Effector memory CD8-positive, alpha-beta T cell (primary cell): ENCODE results near the gene MYCT1.
"Not testable (repeated sequence)": the region's sequence is repeated elsewhere in the genome, so short reads cannot be mapped to it uniquely, and the experiment has no call there.

Experiments used
- ATAC-seq: fragments of 150-1000 bp; cut with Tn5 transposase; replicated peaks from 2 replicates; pipeline ENCODE4 v1.10.0; 2021; ENCODE audit warnings: mild to moderate bottlenecking, moderate library complexity
- DNase-seq, 3 experiments: peaks; one replicate each; pipeline ENCODE4 v3.0.0; 2021
- H3K27ac Mint-ChIP-seq, 2 donors: one replicate each; pipeline ENCODE4 v1.8.0; 2022; ENCODE audit warnings: mild to moderate bottlenecking in 2 of 2, mixed read lengths in 2 of 2, moderate library complexity in 2 of 2
- H3K27me3 Mint-ChIP-seq, 2 donors: one replicate each; pipeline ENCODE4 v1.8.0; 2022; ENCODE audit warnings: mixed read lengths in 2 of 2
- H3K36me3 Mint-ChIP-seq: one replicate; pipeline ENCODE4 v1.8.0; 2022; ENCODE audit warnings: mild to moderate bottlenecking, moderate library complexity, mixed read lengths; ENCODE audit not compliant: insufficient read depth
- H3K4me1 Mint-ChIP-seq, 2 donors: one replicate each; pipeline ENCODE4 v1.8.0; 2022; ENCODE audit warnings: low read depth in 2 of 2, mixed read lengths in 2 of 2
- H3K4me3 Mint-ChIP-seq, 2 donors: one replicate each; pipeline ENCODE4 v1.8.0; 2022; ENCODE audit warnings: mild to moderate bottlenecking in 2 of 2, mixed read lengths in 2 of 2, moderate library complexity in 2 of 2
- H3K9me3 Mint-ChIP-seq, 2 donors: one replicate each; pipeline ENCODE4 v1.8.0; 2022; ENCODE audit warnings: mixed read lengths in 2 of 2

Gene MYCT1

GRCh38 chr6:152698692-152699091 is 995 bp downstream of the MYCT1 start:
- DNase-seq, result no peak
- ATAC-seq, result no peak
- no peaks in the 10 kb centered on the region for H3K9me3 Mint-ChIP-seq
- no peak overlapping the region for H3K27ac Mint-ChIP-seq
- H3K4me1 Mint-ChIP-seq, result no peaks in the 10 kb centered on the region
- H3K27me3 Mint-ChIP-seq, result peaks cover 45 to 51% of the 10 kb centered on the region in 2 donors
- H3K36me3 Mint-ChIP-seq, result no peaks in the 10 kb centered on the region
- H3K4me3 Mint-ChIP-seq, result no peak overlapping the region

DNA sequence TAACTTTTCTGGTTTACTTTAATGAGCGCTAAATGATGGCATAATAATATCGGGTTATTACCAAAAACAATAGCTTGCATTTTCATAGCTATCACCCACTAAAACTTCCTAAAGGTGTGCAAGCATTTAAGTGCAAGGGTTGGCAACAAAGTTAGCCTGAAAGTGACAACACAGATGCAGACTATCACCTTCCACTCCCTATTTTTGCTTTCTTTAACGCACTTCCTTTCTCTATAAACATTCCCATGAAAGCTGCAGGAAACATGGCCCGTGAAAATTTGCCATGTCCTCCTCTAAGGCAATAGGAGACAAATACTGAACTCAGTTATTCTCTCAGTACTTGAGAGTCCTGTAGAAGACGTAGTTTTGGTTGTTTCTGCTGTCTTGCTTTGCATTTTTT is 2.7 kb downstream of the MYCT1 start:
- no peak overlapping the region for H3K4me3 Mint-ChIP-seq
- H3K9me3 Mint-ChIP-seq, result no peaks in the 10 kb centered on the region
- H3K27me3 Mint-ChIP-seq, result peaks cover 36 to 39% of the 10 kb centered on the region in 2 donors
- no peak for DNase-seq
- H3K4me1 Mint-ChIP-seq, result no peaks in the 10 kb centered on the region
- H3K27ac Mint-ChIP-seq, result no peak overlapping the region
- no peaks in the 10 kb centered on the region for H3K36me3 Mint-ChIP-seq
- ATAC-seq, result no peak

DNA sequence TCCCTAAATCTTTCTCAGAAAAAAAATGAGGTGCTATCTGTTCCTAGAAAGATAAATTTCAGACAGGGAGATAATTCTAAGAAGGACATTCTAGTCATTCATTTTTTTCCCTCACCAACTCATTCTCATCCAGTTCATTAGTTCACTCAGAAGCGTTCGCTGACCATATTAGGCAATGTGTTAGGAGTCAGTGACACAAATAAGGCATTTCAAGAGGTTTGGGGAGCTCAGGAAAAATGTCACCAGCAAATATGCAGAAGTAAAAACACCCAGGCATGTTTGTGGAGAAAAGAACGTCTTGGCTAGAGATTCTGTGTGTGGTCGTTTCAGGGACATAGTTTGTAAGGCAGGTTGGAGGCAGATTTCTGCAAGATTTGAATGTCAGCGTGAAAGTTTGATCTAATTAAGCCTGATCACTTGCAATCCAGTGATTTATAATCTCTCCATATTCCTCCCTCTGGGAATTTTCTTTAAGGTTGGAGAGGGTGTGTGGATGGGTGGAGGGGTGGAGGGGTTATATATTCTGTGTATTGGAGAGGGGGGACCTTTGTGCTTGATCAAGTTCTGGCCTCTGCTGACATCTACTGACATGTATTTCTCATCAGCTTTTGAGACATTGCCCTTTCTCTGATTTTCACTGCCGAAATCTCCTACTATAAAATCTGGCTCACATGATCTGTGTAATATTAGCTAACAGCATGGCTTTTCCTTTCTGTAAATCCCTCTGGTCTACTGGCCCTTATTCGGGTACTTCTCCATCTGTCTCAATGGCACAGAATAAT is 3.6 kb downstream of the MYCT1 start:
- DNase-seq (no peak), ATAC-seq (no peak)
- H3K4me3 Mint-ChIP-seq, result no peak overlapping the region
- H3K27me3 Mint-ChIP-seq, result peaks cover 32 to 42% of the 10 kb centered on the region in 2 donors
- no peaks in the 10 kb centered on the region for H3K36me3 Mint-ChIP-seq
- no peaks in the 10 kb centered on the region for H3K9me3 Mint-ChIP-seq
- H3K4me1 Mint-ChIP-seq, result no peaks in the 10 kb centered on the region
- no peak overlapping the region for H3K27ac Mint-ChIP-seq

- Mint-ChIP-seq H3K36me3 (no peaks in the 10 kb centered on the region), H3K9me3 (no peaks in the 10 kb centered on the region), H3K27ac (no peak overlapping the region), H3K27me3 (peaks cover 32 to 42% of the 10 kb centered on the region in 2 donors), H3K4me1 (no peaks in the 10 kb centered on the region), H3K4me3 (no peak overlapping the region)
- no peak for ATAC-seq
- DNase-seq, result no peak
These were observed 4.2 kb downstream of the MYCT1 start for GRCh38 chr6:152701863-152702401.

- H3K27ac Mint-ChIP-seq, H3K36me3 Mint-ChIP-seq, DNase-seq, H3K9me3 Mint-ChIP-seq, H3K4me1 Mint-ChIP-seq, H3K4me3 Mint-ChIP-seq, ATAC-seq: not testable (repeated sequence)
- H3K27me3 Mint-ChIP-seq, result peaks cover 25 to 30% of the 10 kb centered on the region in 2 donors
These were observed 6.1 kb downstream of the MYCT1 start for GRCh38 chr6:152703750-152704149.

DNA sequence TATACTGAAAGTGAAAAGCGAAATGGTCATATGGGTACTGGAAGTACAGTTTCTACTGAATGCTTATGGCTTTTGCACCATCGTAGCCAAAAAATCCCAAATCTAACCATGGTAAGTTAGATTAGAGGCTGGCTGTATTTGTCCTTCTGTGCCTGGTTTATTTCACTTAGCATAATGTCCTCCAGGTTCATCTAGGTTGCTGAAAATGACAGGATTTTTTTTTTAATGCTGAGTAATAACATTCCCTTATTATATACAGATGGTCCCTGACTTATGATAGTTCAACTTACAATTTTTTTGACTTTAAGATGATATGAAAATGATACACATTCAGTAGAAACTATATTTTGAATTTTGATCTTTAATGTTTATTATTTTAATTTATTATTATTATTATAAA is 7.6 kb downstream of the MYCT1 start:
- no peaks in the 10 kb centered on the region for H3K9me3 Mint-ChIP-seq
- peaks cover 21 to 26% of the 10 kb centered on the region in 2 donors for H3K27me3 Mint-ChIP-seq
- DNase-seq, result no peak
- H3K36me3 Mint-ChIP-seq, result no peaks in the 10 kb centered on the region
- H3K4me3 Mint-ChIP-seq, result no peak overlapping the region
- H3K27ac Mint-ChIP-seq, result no peak overlapping the region
- no peak for ATAC-seq
- no peaks in the 10 kb centered on the region for H3K4me1 Mint-ChIP-seq

DNA sequence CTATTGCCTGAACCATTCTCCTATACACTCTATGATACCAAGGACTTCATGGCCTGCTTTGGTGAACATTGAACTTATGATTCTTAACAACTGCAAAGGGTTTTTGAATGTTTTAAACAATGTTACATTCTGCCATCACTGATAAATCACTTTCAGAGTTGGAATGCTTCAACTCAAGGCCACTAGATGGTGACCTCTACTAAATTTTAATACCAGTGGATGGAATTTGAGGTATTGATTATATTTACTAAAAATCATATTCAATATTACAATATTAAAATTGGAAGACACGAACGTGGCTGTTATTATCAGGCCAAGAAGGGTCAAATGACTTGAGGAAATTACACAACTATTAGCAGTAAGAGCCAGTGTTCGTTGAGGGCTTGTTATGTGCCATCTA is 18.6 kb downstream of the MYCT1 start:
- H3K9me3 Mint-ChIP-seq, result peaks cover 0 to 8% of the 10 kb centered on the region in 2 donors
- DNase-seq (no peak), ATAC-seq (no peak)
- no peak overlapping the region for H3K27ac Mint-ChIP-seq
- H3K36me3 Mint-ChIP-seq, result no peaks in the 10 kb centered on the region
- H3K27me3 Mint-ChIP-seq, result peaks cover 20 to 32% of the 10 kb centered on the region in 2 donors
- H3K4me3 Mint-ChIP-seq, result no peak overlapping the region
- no peaks in the 10 kb centered on the region for H3K4me1 Mint-ChIP-seq

DNA sequence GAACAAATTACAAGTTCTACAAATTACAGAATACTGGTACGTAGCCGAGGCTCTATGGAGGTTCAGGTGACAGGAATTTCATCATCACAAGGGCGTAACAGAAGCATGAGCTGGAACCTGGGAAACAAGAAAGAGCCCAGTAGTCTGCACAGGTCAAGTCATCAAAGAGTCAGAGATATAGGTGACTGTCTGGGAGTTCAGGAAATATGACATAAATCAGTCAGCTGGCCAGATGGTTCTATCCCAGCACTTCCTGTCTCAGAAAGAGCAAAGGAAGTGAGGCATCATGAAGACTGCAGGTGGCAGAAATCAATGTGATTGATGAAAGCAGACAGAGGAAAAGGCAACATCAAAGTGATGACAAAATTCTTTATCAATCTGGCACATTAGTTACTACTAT is 23.3 kb downstream of the MYCT1 start:
- H3K4me1 Mint-ChIP-seq, result no peaks in the 10 kb centered on the region
- no peak overlapping the region for H3K27ac Mint-ChIP-seq
- no peak overlapping the region for H3K4me3 Mint-ChIP-seq
- H3K27me3 Mint-ChIP-seq, result peaks cover 34 to 40% of the 10 kb centered on the region in 2 donors
- ATAC-seq, result no peak
- H3K36me3 Mint-ChIP-seq, result no peaks in the 10 kb centered on the region
- no peak for DNase-seq
- peaks cover 0 to 2% of the 10 kb centered on the region in 2 donors for H3K9me3 Mint-ChIP-seq

- ATAC-seq, result no peak
- Mint-ChIP-seq H3K4me1 (no peaks in the 10 kb centered on the region), H3K27ac (no peak overlapping the region), H3K9me3 (peaks cover 0 to 2% of the 10 kb centered on the region in 2 donors), H3K27me3 (peaks cover 40 to 41% of the 10 kb centered on the region in 2 donors), H3K4me3 (no peak overlapping the region), H3K36me3 (no peaks in the 10 kb centered on the region)
- DNase-seq, result no peak
These were observed 24.3 kb downstream of the MYCT1 start for GRCh38 chr6:152721956-152722355.

- no peak overlapping the region for H3K27ac Mint-ChIP-seq
- H3K27me3 Mint-ChIP-seq, result peaks cover 43 to 56% of the 10 kb centered on the region in 2 donors
- H3K36me3 Mint-ChIP-seq, result no peaks in the 10 kb centered on the region
- DNase-seq, result no peak
- H3K4me1 Mint-ChIP-seq, result no peaks in the 10 kb centered on the region
- no peak for ATAC-seq
- peaks cover 0 to 2% of the 10 kb centered on the region in 2 donors for H3K9me3 Mint-ChIP-seq
- H3K4me3 Mint-ChIP-seq, result no peak overlapping the region
These were observed 25.7 kb downstream of the MYCT1 start for GRCh38 chr6:152723398-152723797.

DNA sequence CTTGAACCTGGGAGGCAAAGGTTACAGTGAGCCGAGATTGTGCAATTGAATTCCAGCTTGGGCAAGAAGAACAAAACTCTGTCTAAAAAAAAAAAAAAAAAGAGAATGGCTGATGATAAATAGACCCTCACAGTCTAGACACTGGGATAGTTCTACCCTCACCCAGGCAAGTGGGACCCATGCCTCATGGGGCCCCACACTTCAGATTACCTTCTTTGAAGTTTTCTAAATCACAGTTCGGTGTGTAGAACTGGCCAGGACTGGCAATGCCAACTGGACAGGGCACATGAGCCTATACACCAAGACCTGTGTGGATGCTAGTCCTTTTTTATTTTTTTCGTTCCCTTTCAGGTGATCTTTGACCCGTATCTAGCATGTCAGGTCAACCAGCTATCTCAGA is 28.6 kb downstream of the MYCT1 start:
- Mint-ChIP-seq H3K4me1 (no peaks in the 10 kb centered on the region), H3K36me3 (no peaks in the 10 kb centered on the region), H3K27ac (no peak overlapping the region), H3K4me3 (no peak overlapping the region), H3K9me3 (peaks cover 0 to 2% of the 10 kb centered on the region in 2 donors), H3K27me3 (peaks cover 43 to 49% of the 10 kb centered on the region in 2 donors)
- DNase-seq (no peak), ATAC-seq (no peak)

DNA sequence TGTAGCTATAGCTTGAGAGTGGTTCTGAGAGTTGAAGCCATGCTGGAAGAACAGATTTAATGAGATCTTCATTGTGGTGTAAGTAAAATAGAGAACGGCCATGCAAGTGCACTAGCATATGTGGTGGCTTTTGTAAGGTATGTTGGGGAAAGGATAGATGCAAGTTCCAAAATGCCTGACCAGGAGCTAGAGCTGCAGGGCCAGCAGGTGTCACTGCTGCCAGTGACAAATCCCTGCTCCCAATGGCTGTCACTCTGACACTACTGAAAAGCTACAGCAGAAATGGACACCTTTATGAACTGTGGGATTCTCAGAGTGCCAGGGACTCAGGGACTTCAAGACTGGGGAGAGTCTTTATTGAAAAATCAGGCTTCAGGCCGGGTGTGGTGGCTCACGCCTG is 29.8 kb downstream of the MYCT1 start:
- no peaks in the 10 kb centered on the region for H3K4me1 Mint-ChIP-seq
- H3K27me3 Mint-ChIP-seq, result peaks cover 34 to 40% of the 10 kb centered on the region in 2 donors
- no peaks in the 10 kb centered on the region for H3K9me3 Mint-ChIP-seq
- H3K4me3 Mint-ChIP-seq, result no peak overlapping the region
- H3K36me3 Mint-ChIP-seq, result no peaks in the 10 kb centered on the region
- DNase-seq (no peak), ATAC-seq (no peak)
- H3K27ac Mint-ChIP-seq, result no peak overlapping the region

DNA sequence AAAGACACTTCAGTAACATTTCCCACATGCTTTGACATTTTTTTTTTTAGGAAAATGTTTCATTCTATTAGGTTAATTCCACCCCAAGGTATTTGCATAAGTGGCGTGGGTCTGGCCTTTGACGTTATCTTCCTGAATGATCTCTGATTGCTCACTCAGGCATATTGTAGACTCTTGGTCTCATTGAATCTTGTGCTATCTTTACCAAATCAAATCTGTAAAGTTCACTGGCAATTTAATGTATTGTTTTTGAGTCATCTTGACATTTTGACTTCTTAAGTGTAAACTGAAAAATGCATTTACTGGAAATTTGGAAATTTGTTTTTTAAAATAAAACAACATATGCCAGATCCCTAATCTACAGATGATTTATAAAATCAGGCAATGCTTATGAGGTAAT is 36.9 kb downstream of the MYCT1 start:
- H3K4me1 Mint-ChIP-seq, result no peaks in the 10 kb centered on the region
- H3K36me3 Mint-ChIP-seq, result no peaks in the 10 kb centered on the region
- ATAC-seq, result no peak

DNA sequence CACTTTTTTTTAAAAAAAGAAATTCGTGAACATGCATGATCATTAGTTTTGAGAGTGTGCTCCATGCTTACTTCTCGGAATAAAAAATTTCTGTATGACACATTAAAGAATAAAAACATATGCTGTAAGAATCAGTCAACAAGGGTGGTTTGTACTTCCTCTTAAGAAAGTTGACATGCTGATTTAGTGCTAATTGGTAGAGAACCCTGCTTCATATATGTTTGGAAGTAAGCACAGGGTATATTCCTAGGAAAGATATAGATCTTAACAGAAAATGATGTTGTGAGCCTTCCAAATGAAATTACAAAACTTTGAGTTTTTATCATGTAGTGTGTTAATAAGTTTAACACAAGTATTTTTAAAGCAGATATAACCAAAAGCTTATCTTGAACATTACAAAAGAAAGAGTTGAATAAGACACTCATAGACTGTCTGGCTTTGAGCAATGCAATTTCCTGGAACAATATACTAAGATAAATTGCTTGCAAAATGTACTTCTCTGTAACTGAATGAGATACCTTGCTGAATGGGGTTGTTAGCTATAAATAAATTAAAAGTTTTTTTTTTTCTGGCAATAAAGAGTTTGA is 39.1 kb downstream of the MYCT1 start:
- ATAC-seq (no peak), DNase-seq (no peak)
- Mint-ChIP-seq H3K27ac (no peak overlapping the region), H3K4me1 (no peaks in the 10 kb centered on the region), H3K4me3 (no peak overlapping the region), H3K27me3 (peaks cover 3 to 21% of the 10 kb centered on the region in 2 donors), H3K36me3 (no peaks in the 10 kb centered on the region), H3K9me3 (no peaks in the 10 kb centered on the region)

More for the DNA sequence above, 36.9 kb downstream of the MYCT1 start:
- H3K4me3 Mint-ChIP-seq, result no peak overlapping the region
- H3K9me3 Mint-ChIP-seq, result no peaks in the 10 kb centered on the region
- peaks cover 0 to 13% of the 10 kb centered on the region in 2 donors for H3K27me3 Mint-ChIP-seq
- H3K27ac Mint-ChIP-seq, result no peak overlapping the region
- DNase-seq, result no peak
